Activated CD4-positive, alpha-beta T cell treated with anti-CD3 and anti-CD28 coated beads, Interleukin-2, Interleukin-4, amounts not matched to agents 100 ng/mL and 50 ng/mL, durations not matched to agents 16 hours and 8 hours (primary cell): ENCODE data around the gene TBCD.

Source experiments
- DNase-seq: peaks from one replicate; pipeline ENCODE4 v3.0.0-alpha.2; 2020; ENCODE audit warnings: low spot score

TBCD gene

GRCh38 chr17:82858376-82859126 lies 106.7 kb downstream of the TBCD start:
- DNase-seq, result no peak

DNA sequence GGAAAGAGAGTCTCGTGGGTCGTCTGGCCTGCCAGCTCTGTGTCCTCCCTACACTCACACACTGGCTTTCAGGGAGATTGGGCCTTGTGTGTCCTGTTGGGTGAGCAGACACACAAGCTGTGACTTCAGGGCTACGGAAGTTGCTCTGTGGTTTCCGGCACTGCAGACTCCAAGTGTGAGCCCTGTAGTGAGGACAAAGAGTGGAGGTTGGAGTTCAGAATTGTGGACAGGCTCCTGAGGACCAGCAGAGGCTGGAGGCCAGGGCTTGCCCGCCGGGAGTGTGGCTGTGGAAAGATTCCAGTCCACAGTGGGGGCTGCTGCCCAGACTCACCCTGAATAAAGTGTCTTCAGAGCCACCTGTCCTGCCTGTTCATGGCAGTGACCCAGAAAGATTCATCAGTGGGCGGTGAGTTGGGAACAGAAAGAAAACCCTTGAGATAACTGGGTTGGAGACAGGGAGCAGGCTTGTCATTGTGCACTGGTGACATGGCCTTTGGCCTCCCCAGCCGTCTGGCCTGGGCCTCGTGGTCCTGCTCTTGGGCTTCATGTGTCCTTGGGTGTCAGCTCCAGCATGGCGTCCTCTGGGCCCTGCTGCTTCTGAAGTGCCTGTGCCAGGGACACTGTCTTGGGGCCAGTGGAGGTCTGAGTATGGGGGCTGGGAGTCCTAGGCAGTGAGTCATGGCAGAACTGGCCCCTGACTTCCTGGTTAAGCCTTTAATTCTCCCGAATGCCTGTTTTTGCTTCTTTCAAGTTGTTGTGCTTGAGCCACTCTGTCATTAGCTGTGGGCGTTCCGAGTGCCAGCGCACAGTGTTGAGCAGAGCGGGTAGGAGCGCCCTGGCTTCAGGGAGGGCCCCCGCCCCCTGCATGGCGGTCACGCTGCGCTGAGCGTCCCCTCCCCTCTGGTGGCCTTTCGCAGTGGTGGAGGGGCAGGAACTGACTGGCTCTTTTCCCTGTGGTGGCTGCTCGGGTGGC lies 107.9 kb downstream of the TBCD start:
- peak; percentile 64 for DNase-seq

DNA sequence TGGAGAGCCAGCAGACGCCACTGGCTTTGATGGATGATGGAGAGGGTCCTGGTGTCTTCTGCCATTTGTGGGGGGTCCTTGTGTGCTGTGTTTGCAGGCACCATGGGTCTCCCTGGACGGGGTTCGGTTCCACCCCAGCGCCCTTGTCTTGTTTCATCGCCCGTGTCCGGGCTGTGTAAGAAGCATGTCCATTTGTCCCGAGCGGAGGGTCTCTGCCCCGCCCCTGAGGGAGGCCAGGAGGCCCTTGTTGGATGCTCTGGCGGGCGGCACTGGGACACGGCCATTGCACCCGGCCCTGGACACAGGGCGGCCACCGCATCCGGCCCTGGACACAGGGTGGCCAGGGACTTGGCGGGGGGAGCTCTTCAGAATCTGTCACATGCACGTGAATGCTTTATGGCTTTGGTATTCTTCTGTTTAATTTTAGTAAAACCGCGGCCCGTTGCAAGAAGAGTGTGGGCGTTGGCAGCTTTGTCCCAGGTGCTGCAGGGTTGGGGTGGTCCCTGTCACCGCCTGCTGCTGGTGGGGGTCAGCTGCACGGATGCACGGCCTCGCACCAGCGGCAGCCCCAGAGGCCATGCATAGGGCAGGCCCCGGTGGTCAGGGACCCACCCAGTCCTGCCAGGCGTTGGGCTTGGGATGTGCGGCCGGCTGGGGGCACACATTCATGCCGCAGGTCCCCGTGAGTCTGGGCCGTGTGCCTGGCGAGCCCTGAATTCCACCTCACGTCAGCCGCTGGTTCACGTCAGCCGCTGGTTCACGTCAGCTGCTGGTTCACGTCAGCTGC lies 108.9 kb downstream of the TBCD start:
- no peak for DNase-seq

GRCh38 chr17:82861393-82861775 lies 109.5 kb downstream of the TBCD start:
- DNase-seq, result no peak

DNA sequence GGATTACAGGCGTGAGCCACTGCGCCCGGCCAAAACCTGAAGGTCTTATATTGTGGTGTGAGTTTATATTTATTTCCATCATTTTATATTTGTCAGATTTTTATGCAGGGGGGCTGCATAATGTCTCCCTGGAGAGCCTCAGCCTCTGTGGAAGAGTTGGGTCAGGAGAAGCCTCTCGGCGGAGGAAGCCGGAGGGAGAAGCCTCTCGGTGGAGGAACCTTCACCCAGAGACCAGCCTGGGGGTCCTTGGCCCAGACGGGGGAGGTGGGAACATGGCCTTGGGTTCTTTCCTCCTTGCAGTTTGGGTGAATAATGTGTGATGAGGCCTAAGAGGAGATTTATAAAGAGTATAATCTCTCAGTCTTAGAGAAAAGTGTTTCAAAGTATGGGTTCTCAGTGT lies 110.3 kb downstream of the TBCD start:
- no peak for DNase-seq

- DNase-seq, result no peak
Observed at GRCh38 chr17:82862737-82863382, 111.0 kb downstream of the TBCD start.

- no peak for DNase-seq
Observed at GRCh38 chr17:82863383-82863940, 111.6 kb downstream of the TBCD start.

DNA sequence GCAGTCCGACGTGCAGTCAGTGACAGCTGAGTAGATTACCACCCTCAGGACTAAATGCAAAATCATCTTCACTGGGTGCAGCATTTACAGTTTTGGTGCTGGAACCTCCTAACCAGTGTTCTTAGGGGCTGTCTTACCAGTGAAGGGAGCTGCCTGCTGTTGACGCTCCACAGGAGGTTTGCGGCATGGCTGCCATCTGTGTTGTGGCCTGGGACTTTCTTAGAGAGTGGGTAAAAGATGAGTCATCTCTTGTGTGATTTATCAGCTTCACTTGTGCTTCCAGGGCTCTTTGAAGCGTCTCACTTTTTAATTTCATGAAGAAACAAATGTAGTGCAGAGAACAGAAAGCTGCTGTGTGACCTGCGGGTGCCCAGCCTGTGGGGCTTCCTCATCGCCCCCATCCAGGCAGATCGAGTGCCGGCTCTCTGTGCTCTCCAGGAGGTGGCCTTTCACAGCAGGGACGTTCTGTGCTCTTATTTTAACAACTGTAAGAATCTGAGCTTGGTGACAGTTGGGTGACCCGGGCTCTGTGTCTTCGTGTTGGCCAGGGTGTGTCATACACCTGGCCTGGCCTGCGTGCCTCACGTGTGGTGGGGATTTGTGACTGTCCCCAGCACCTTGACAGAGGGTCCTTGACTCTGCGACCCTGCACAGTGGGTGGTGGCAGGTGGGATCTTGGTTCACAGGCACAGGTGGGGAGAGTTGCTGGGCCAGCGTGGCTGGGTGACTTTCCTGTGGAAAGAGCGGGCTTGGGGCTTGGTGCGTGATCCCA lies 112.3 kb downstream of the TBCD start:
- DNase-seq, result peak; percentile 94

DNA sequence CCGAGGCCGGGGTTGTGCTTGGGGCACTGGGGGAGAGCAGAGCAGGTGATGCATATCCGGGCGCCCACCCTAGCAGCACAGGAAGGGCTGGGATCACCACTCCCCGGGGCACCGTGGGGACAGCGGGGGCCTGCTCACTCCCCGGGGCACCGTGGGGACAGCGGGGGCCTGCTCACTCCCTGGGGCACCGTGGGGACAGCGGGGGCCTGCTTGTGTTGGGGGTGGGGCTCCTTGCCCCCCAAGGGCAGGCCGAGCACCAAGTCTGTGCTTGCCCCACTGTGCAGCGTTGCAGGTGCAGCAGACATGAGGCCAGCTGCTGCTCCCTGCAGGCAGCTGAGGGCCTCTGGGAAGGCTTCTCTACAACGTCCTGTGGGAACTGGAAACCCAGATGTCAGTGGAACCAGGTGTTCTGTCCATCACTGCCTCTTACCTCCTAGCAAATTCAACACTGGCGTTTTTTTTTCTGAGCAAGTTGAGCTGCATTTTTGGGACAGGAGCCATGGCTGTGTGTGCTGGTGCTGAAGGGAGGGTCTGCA lies 112.9 kb downstream of the TBCD start:
- DNase-seq, result no peak

DNA sequence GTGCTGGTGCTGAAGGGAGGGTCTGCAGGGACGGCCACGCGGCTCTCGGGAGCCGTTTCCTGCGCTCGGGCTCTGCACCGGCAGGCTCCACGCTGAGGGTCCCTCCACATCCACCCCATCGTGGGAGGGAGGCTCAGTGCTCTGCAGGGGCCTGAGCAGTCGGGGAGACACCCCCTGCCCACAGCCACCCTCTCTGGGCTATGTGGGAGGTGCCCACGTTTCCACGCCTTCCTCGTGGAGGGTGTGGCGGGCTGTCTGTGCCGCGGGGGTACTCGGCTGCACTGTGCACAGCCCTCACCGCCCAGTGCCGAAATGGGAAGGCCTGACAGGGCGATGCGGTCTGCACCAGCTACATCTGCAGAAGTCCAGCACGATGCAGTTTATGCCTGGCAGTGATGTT lies 113.4 kb downstream of the TBCD start:
- DNase-seq, result no peak

DNA sequence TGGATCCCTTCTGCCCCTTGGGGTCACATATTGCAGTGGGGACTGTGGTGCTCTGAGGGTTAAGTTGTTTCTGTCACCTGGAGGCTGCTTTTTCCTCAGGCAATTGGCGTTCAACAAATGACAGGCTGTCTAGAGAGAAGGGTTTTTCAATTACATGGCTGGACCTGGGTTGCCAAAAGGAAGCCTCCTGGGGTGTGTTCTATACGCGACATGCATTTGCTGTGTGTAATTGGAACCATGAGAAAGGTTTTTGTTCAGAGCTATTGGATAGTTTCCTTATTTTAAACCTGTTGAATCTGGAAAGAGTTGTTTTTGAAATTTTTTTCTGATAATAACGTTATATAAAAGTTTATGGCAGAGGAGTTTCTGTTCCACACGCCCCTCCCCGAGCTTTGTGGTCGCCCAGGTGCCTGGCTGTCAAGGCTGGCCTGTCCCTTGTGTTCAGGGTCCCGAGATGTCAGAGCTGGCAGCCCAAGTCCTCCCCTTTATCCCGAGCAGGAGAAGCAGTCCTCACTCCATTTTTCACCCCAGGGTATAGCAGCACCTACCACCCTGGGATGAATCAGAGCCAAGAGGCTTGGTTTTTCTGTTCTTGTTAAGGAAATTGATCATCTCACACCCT lies 114.0 kb downstream of the TBCD start:
- DNase-seq, result no peak

- DNase-seq, result no peak
Observed at GRCh38 chr17:82866590-82867191, 114.8 kb downstream of the TBCD start.

DNA sequence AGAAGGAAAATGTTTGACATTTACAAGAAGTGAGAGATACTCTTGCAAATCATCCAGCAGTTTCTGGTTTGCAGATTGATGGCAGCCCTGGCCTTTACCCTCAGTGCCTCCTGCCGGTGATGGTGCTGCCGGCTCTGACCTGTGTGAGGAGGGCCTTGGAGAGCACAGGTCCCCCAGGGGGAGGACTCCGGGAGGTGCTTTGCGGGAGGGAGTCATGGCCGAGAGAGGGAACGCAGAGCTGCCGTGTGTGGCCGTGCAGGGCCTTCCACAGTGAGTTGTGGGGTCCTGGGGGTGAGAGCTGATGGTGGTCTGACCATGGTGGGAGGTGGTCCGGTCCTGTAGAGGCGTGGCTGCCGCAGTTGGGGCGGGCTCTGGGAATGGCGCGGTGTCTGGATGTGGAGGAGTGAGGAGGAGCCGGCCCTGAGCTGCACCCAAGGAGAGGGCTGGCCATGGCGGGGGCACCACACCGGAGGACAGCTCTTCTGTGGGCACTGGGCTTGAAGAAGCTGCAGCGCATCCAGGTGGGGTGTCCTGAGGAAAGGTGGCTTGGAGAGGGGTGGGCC lies 116.0 kb downstream of the TBCD start:
- no peak for DNase-seq

DNA sequence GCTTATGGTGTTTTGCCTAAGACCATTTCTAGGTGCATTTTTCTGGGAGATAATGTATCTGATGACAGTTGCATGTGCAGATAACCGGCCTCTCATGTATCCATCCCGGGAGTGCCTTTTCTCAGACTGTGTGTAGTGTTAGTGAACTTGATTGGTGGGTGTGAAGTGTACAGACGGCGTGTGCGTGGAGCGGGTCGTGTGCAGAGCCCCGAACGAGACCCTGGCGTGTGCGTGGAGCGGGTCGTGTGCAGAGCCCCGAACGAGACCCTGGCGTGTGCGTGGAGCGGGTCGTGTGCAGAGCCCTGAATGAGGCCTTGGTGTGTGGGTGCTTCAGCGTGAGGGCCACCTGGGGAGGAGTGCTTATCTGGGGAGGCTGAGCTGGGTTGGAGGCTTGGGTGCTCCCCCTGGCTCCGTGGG lies 116.9 kb downstream of the TBCD start:
- no peak for DNase-seq

DNA sequence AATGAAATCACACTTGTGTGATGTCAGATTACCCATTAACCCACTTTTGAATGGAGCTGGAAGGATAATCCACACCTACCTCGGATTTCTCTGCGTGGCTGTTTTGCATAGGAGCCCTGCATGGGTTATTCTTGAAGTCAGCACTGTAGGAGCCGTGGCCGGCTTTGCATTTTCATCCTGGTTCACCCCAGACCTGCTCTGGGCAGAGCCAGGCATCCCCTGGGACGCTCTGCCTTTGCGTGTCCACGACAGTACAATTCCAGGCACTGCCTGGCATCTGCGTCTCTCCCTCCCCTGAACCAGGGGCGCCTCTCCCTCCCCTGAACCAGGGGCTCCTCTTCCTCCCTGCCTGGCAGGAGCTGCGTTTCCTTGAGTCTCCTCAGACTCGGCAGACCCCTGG lies 117.7 kb downstream of the TBCD start:
- no peak for DNase-seq

GRCh38 chr17:82870091-82870491 lies 118.2 kb downstream of the TBCD start:
- no peak for DNase-seq

GRCh38 chr17:82870541-82870940 lies 118.7 kb downstream of the TBCD start:
- DNase-seq, result no peak

DNA sequence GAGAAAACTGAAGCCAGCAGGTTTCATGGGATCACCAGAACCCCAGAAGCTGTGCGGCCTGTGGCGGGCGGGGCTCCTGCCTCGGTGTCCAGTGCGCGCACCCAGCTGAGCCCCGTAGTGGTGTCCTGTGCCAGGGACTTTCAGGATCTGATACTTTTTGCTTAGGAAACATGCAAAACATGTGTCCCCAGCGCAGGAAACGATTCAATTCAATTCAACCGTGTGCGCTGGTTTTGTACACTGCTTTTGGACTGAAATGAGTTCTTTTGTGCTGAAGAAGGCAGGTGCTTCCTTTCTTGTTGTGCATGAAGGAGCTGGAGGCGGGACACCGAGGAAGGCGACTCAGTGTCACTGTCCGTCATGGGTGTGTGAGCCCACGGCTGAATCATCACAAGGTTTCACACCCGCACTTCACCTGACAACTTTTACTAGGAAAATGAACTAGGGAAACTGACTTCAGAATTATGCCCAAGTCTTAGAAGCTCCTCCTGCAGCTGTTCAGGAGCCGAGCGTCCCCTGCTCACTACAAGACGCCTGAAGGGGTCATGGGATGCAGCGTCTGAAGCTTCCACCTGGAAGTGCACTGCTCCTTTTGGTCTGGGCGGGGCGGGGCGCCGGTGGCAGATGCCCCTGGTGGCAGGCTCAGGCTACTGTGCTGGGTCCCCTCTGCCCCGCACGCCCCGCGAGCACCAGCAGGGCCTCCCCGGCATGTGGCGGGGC lies 119.4 kb downstream of the TBCD start:
- no peak for DNase-seq
